Measurements from ENCODE around the gene IRAK1. TPM values are rescaled to one million over a fixed set of nuclear protein-coding genes. Genes with fewer than 3 reads are reported as not detected.

Gene IRAK1
- polyA plus RNA-seq, 1 donor (not counting 4 experiments of a cell fraction or from before 2014, with no cell fraction given) = 41.5 TPM

DNA sequence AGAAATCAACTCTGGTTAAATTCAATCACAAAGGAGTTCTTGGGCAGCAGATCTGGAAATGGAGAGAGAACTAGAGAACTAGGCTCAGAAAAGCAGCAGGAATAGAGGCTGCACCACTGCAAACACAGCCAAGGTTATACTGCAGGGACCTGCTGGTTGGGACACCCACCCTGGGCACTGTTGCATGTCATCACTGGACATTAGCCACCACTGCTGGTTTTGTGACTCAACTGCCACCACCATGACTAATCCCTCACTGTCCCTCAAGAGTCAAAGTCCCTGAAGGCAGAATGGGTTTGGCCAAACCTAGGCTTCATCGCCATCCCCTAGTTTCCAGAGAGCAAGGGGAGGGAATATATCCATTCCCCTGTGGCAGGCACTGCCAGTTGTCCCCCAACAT lies 38.1 kb upstream of the IRAK1 start:
- Histone ChIP-seq H3K9ac (ENCODE audit: control insufficient read depth, extremely low read depth, insufficient read depth, low read length) (no peak overlapping the region), H3K27ac (ENCODE audit: control insufficient read depth, insufficient read depth, low read length) (no peak overlapping the region), H2AFZ (ENCODE audit: control insufficient read depth, low read length) (no peak overlapping the region), H3K79me2 (ENCODE audit: control insufficient read depth, insufficient read depth, low read length) (peaks cover 29% of the 10 kb centered on the region), H4K20me1 (ENCODE audit: control insufficient read depth, extremely low read depth, insufficient read depth, low read length) (peaks cover 2% of the 10 kb centered on the region), H3K4me3 (ENCODE audit: control insufficient read depth in 2 of 3, extremely low read depth in 1 of 3, insufficient read depth in 2 of 3, low read depth in 1 of 3, low read length in 3 of 3) (no peak overlapping the region), H3K27me3 (ENCODE audit: control insufficient read depth, extremely low read depth, insufficient read depth, low read length) (no peaks in the 10 kb centered on the region), H3K9me3 (ENCODE audit: control insufficient read depth, low read depth, low read length) (no peaks in the 10 kb centered on the region), H3K4me1 (ENCODE audit: control insufficient read depth, extremely low read depth, insufficient read depth, low read length) (no peaks in the 10 kb centered on the region), H3K9me1 (ENCODE audit: control insufficient read depth, extremely low read depth, insufficient read depth, low read length) (no peaks in the 10 kb centered on the region), H3K4me2 (ENCODE audit: control insufficient read depth, extremely low read depth, insufficient read depth, low read depth, low read length) (no peak overlapping the region), H3K36me3 (ENCODE audit: control insufficient read depth in 2 of 2, extremely low read depth in 1 of 2, insufficient read depth in 2 of 2, low read length in 2 of 2) (no peaks in the 10 kb centered on the region)
- FAIRE-seq = no peak
- dilution Hi-C loops (cut with MboI; ENCODE audit: extremely low pct_ligation_motif_present, low sequenced_read_pairs) = no loop called here
- DNase-seq (ENCODE audit: low read depth, low spot score) = no peak
- TF ChIP-seq CTCF (optimal IDR thresholded peaks at IDR 0.05 in 1 of 3, IDR thresholded peaks at IDR 0.05 in 1 of 3, conservative IDR thresholded peaks at IDR 0.05 in 1 of 3; ENCODE audit: extremely low read depth in 1 of 3, insufficient read depth in 2 of 3, low read length in 3 of 3) = no peak

DNA sequence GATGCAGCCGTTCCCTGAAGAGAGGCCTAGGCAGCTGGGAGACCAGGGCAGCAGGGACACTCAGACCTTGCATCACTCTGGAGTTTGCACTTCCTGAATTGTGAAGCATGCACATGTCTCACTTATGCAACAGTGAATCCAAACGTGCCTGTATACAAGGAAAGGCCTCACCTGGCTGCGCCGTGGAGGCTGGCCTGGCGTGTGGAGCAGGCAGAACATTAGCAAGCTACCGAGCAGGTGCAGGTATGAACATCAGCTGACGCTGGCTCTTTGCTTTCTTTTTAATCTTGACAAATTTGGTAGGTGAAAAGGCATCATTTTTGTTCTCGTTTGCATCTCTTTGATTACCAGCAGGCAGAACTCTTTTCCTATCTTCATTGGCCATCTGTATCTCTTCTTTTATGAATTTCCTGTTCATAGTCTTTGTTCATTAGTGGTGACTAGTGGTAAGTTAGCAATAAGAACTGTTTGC lies 37.1 kb upstream of the IRAK1 start:
- DNase-seq (ENCODE audit: low read depth, low spot score) (no peak), FAIRE-seq (no peak)
- no peaks in the 10 kb centered on the region for H3K36me3 ChIP-seq (ENCODE audit: control insufficient read depth in 2 of 2, extremely low read depth in 1 of 2, insufficient read depth in 2 of 2, low read length in 2 of 2)
- H3K9me3 ChIP-seq (ENCODE audit: control insufficient read depth, low read depth, low read length) = no peaks in the 10 kb centered on the region
- H3K79me2 ChIP-seq (ENCODE audit: control insufficient read depth, insufficient read depth, low read length) = peaks cover 24% of the 10 kb centered on the region
- TF ChIP-seq CTCF (optimal IDR thresholded peaks at IDR 0.05 in 1 of 3, IDR thresholded peaks at IDR 0.05 in 1 of 3, conservative IDR thresholded peaks at IDR 0.05 in 1 of 3; ENCODE audit: extremely low read depth in 1 of 3, insufficient read depth in 2 of 3, low read length in 3 of 3) = no peak
- no peak for TF ChIP-seq EZH2 (IDR thresholded peaks at IDR 0.05; ENCODE audit: low read length)
- no peak overlapping the region for H3K4me3 ChIP-seq (ENCODE audit: control insufficient read depth in 2 of 3, extremely low read depth in 1 of 3, insufficient read depth in 2 of 3, low read depth in 1 of 3, low read length in 3 of 3)
- no peaks in the 10 kb centered on the region for H3K27me3 ChIP-seq (ENCODE audit: control insufficient read depth, extremely low read depth, insufficient read depth, low read length)
- H3K27ac ChIP-seq (ENCODE audit: control insufficient read depth, insufficient read depth, low read length) = no peak overlapping the region
- H3K4me1 ChIP-seq (ENCODE audit: control insufficient read depth, extremely low read depth, insufficient read depth, low read length) = no peaks in the 10 kb centered on the region
- H3K9me1 ChIP-seq (ENCODE audit: control insufficient read depth, extremely low read depth, insufficient read depth, low read length) = no peaks in the 10 kb centered on the region
- H3K9ac ChIP-seq (ENCODE audit: control insufficient read depth, extremely low read depth, insufficient read depth, low read length) = no peak overlapping the region
- no peak overlapping the region for H3K4me2 ChIP-seq (ENCODE audit: control insufficient read depth, extremely low read depth, insufficient read depth, low read depth, low read length)
- H2AFZ ChIP-seq (ENCODE audit: control insufficient read depth, low read length) = no peak overlapping the region
- dilution Hi-C loops (cut with MboI; ENCODE audit: extremely low pct_ligation_motif_present, low sequenced_read_pairs) = no loop called here
- peaks cover 2% of the 10 kb centered on the region for H4K20me1 ChIP-seq (ENCODE audit: control insufficient read depth, extremely low read depth, insufficient read depth, low read length)

Measured in keratinocyte (primary cell).